Activated B cell treated with CpG ODN at 0.5 μM for 24 hours (primary cell): Measurements from ENCODE around the gene SAMD4A. TPM values are rescaled to one million over a fixed set of nuclear protein-coding genes. Genes with fewer than 3 reads are reported as not detected.

Experiments
- ATAC-seq: fragments of 200-7000 bp; cut with Tn5 transposase; one replicate; pipeline ENCODE4 v1.10.0; 2021; ENCODE audit warnings: low read depth, mild to moderate bottlenecking, moderate library complexity
- CTCF ChIA-PET: fragments of 350-600 bp; sonication (Branson Sonifier 250); formaldehyde crosslinking; loops from one replicate; lab custom pipeline; 2021; ENCODE audit warnings: antibody characterized with exemption; lab: Charles Lee
- POLR2A ChIA-PET: fragments of 350-600 bp; sonication (Branson Sonifier 250); formaldehyde crosslinking; loops from one replicate; lab custom pipeline; 2021; ENCODE audit warnings: antibody characterized with exemption; lab: Charles Lee
- DNase-seq: peaks from one replicate; pipeline ENCODE4 v3.0.0; 2022
- H3K27ac Mint-ChIP-seq: one replicate; pipeline ENCODE4 v1.8.0; 2020; ENCODE audit warnings: mixed read lengths
- H3K27me3 Mint-ChIP-seq: one replicate; pipeline ENCODE4 v1.8.0; 2021; ENCODE audit warnings: mixed read lengths
- H3K36me3 Mint-ChIP-seq: one replicate; pipeline ENCODE4 v1.8.0; 2021; ENCODE audit warnings: low read depth, mixed read lengths
- H3K4me1 Mint-ChIP-seq: one replicate; pipeline ENCODE4 v1.8.0; 2021; ENCODE audit warnings: mixed read lengths
- H3K4me3 Mint-ChIP-seq: one replicate; pipeline ENCODE4 v1.8.0; 2020; ENCODE audit warnings: mild to moderate bottlenecking, mixed read lengths
- H3K9me3 Mint-ChIP-seq: one replicate; pipeline ENCODE4 v1.8.0; 2020; ENCODE audit warnings: mixed read lengths
- intact Hi-C: fragments of 100-400 bp; cut with micrococcal nuclease; formaldehyde crosslinking; loops from one replicate; pipeline ENCODE4 v1.15.1; 2024
- total RNA-seq: library from RNA; stranded (reverse); gene quantifications from 2 replicates; pipeline ENCODE4 v1.2.3, GENCODE V29; 2022
- TF ChIP-seq, protein P1 (sequence below): fragments of 200-600 bp; IDR thresholded peaks from one replicate; pipeline ENCODE4 v1.8.0; 2022; ENCODE audit warnings: antibody characterized with exemption, mild to moderate bottlenecking

SAMD4A gene
- total RNA-seq, 1 donor from 2014 or later = 8.7 TPM

DNA sequence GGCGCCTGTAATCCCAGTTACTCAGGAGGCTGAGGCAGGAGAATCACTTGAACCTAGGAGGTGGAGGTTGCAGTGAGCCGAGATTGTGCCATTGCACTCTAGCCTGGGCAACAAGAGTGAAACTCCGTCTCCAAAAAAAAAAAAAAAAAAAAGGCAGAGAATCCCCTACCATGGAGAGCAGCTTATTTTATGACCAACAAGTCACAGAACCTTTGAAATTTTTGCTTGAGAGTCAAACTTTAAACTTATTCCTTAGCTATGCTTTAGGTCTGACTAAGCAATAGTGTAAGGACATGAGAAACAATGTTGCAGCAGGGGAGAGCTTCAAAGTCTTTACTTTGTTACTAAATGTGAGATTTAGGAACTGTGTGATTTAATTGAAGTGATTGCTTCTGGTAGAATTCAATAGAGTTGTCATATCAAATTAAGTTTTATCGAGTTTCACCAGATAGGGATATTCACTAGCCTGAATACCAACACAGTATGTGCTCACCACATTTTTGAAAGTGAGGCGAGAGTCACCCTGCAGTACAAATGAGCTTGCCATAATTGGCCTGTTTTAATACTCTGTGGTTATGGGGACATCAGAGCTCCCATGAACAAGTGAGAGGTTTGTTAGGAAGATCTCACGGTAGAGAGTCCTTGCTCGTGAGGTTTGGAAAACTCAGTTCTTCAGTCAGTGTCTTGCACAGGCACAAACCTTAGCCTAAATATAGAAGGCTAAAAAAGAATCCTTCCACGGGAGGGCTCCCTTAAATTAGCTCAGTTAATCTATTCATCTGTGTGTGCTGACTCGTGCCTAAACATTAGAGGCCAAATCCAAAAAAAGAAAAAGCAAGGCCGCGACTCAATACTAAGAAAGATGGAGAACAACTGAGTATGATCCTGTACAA lies 108.6 kb downstream of the SAMD4A start:
- no peaks in the 10 kb centered on the region for H3K4me1 Mint-ChIP-seq
- DNase-seq = no peak
- no peak overlapping the region for H3K27ac Mint-ChIP-seq
- no peaks in the 10 kb centered on the region for H3K9me3 Mint-ChIP-seq
- POLR2A ChIA-PET = no interaction called here
- intact Hi-C loops = no loop called here
- no peak for ATAC-seq
- no peaks in the 10 kb centered on the region for H3K27me3 Mint-ChIP-seq
- H3K4me3 Mint-ChIP-seq = no peak overlapping the region
- no peaks in the 10 kb centered on the region for H3K36me3 Mint-ChIP-seq
- TF ChIP-seq, protein P1, sequence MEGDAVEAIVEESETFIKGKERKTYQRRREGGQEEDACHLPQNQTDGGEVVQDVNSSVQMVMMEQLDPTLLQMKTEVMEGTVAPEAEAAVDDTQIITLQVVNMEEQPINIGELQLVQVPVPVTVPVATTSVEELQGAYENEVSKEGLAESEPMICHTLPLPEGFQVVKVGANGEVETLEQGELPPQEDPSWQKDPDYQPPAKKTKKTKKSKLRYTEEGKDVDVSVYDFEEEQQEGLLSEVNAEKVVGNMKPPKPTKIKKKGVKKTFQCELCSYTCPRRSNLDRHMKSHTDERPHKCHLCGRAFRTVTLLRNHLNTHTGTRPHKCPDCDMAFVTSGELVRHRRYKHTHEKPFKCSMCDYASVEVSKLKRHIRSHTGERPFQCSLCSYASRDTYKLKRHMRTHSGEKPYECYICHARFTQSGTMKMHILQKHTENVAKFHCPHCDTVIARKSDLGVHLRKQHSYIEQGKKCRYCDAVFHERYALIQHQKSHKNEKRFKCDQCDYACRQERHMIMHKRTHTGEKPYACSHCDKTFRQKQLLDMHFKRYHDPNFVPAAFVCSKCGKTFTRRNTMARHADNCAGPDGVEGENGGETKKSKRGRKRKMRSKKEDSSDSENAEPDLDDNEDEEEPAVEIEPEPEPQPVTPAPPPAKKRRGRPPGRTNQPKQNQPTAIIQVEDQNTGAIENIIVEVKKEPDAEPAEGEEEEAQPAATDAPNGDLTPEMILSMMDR = no peak
- CTCF ChIA-PET = no interaction called here

DNA sequence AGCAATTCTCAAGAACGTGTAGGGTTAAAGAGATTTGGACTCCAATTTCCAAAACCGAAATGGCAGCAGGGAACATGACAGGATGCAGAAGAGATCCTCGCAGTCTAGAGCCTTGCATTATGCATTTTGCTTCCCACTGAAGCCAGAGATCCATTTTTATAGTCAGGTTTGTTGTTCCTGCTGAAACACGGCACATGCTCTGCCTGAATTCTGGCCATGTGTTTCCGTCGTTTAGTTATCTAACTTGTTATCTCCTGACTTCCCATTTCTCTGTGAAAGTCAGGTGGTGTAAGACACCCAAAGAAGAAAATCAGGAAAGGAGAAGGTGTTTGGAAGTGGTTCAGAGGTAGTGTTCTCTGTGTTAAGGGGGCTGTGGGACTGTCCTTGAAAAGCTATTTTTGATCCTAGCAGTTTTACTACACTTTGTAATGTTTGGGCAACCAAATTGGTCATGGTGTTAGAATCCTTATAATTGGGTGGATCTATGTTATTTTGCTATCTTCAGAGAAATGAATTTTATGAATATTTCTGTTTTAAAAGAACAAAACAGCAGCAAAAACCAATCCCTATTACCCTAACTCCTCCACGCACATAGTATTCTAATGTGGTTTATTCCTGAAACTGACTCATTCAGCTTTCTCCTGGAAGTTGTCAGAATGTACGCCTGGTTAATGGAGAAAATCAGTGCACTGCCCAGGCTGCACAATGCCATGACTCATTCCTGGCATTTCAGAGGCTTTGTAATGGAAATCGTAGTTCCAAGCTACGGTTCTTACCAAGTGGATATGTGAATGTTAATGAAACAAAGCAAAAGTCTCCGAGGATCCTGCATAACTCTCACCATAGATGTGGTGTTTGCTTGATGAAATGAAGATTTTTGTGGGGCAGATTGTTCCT lies 110.1 kb downstream of the SAMD4A start:
- ATAC-seq (no peak), DNase-seq (no peak)
- H3K4me3 Mint-ChIP-seq = no peak overlapping the region
- CTCF ChIA-PET = no interaction called here
- H3K9me3 Mint-ChIP-seq = no peaks in the 10 kb centered on the region
- TF ChIP-seq, protein P1 = no peak
- H3K36me3 Mint-ChIP-seq = no peaks in the 10 kb centered on the region
- no peaks in the 10 kb centered on the region for H3K27me3 Mint-ChIP-seq
- H3K27ac Mint-ChIP-seq = no peak overlapping the region
- POLR2A ChIA-PET = no interaction called here
- intact Hi-C loops = no loop called here
- no peaks in the 10 kb centered on the region for H3K4me1 Mint-ChIP-seq

DNA sequence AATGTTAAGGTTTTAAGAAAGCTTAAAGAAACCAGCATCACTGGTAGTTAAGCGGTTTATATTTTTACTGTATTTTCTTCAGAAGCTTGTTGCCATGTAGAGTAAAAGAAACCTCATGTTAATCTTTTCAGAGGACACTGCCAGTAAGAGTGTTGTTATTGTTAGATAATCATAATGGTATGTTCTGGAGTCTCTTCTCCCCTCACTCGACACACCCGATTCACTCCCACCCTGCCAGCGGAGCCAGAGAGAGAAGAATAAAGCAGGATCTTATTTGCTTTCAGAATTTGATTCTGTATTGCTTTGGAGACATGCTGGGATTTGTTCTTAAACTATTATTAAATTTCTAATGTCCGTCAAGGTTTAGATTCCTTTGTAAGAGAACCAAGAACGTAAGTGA lies 113.7 kb downstream of the SAMD4A start:
- CTCF ChIA-PET = no interaction called here
- peaks cover 6% of the 10 kb centered on the region for H3K4me1 Mint-ChIP-seq
- H3K27me3 Mint-ChIP-seq = no peaks in the 10 kb centered on the region
- TF ChIP-seq, protein P1 = no peak
- no peaks in the 10 kb centered on the region for H3K36me3 Mint-ChIP-seq
- H3K4me3 Mint-ChIP-seq = no peak overlapping the region
- no peak overlapping the region for H3K27ac Mint-ChIP-seq
- ATAC-seq = no peak
- no peak for DNase-seq
- intact Hi-C loops = no loop called here
- POLR2A ChIA-PET = no interaction called here
- H3K9me3 Mint-ChIP-seq = no peaks in the 10 kb centered on the region

DNA sequence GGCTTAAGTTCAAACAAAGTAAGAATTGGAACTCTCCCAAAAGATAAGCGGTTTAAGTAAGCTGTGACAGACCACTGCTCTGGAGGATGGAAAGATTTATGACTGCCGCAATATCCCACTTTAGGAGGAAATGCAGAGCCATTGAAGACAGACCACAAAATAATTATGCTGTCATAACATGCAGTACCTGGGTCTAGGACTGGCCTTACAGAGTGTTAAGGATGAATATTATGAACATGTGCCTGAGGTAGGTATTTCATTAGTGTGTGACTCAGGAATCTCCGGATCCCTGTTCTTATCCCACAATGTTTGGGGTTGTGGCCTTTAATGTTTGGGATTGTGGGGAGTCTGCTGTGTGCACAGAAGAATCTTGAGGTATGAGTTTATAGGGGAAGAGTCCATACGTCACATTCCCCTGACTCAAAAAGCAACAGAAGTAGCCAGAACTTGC lies 114.9 kb downstream of the SAMD4A start:
- H3K4me3 Mint-ChIP-seq = no peak overlapping the region
- H3K27me3 Mint-ChIP-seq = no peaks in the 10 kb centered on the region
- POLR2A ChIA-PET = no interaction called here
- CTCF ChIA-PET = no interaction called here
- H3K27ac Mint-ChIP-seq = no peak overlapping the region
- TF ChIP-seq, protein P1 = no peak
- DNase-seq = no peak
- no peaks in the 10 kb centered on the region for H3K36me3 Mint-ChIP-seq
- no peak for ATAC-seq
- intact Hi-C loops = no loop called here
- H3K9me3 Mint-ChIP-seq = no peaks in the 10 kb centered on the region
- H3K4me1 Mint-ChIP-seq = peaks cover 6% of the 10 kb centered on the region

DNA sequence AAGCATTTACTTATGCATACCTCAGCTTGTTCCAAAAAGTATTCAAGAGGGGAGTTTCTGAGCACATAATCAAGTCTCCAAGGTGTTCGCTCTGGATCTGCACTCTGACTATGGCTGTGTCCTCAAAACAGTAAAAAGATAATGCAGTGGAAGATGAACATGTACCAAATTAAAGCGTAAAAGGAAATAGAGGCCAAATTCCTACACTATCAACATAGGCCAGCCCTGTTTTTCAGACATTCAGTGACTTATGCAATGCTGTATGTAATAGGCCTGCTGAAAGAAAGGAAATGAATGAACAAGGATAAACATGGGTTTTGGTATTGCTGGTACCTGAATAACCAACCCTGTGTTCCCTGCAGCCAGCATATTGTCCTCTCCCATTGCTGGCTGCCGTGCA lies 115.7 kb downstream of the SAMD4A start:
- peaks cover 6% of the 10 kb centered on the region for H3K4me1 Mint-ChIP-seq
- no peaks in the 10 kb centered on the region for H3K36me3 Mint-ChIP-seq
- no peaks in the 10 kb centered on the region for H3K9me3 Mint-ChIP-seq
- ATAC-seq = no peak
- H3K27me3 Mint-ChIP-seq = no peaks in the 10 kb centered on the region
- intact Hi-C loops = no loop called here
- H3K27ac Mint-ChIP-seq = no peak overlapping the region
- TF ChIP-seq, protein P1 = no peak
- ChIA-PET CTCF (no interaction called here), POLR2A (no interaction called here)
- DNase-seq = no peak
- no peak overlapping the region for H3K4me3 Mint-ChIP-seq
